IPS DF 4.7 (cell line): ENCODE measurements around the gene HADHB.
A peak's percentile ranks its signal among the peaks of the same experiment; 100 is the strongest.

Experiments used
- DNase-seq: peaks from one replicate; pipeline ENCODE4 v3.0.0-alpha.2; 2013; ENCODE audit warnings: low spot score; ENCODE audit errors: extremely low read depth

Gene HADHB

GRCh38 chr2:26244309-26245230, at the start of gene HADHB, which contains the start of gene HADHA:
Gene HADHB, plus strand, starts transcription at chr2:26244939. Its CDS starts 9,316 bp downstream, at chr2:26254255.
Gene HADHA, minus strand, starts transcription at chr2:26244632. Its CDS starts 36 bp downstream, at chr2:26244596.
- peak; percentile 75 for DNase-seq

- no peak for DNase-seq
Measured at GRCh38 chr2:26195040-26195984, 49.4 kb upstream of the HADHB start.

GRCh38 chr2:26196683-26197418, 47.9 kb upstream of the HADHB start:
- no peak for DNase-seq

- DNase-seq = no peak
Measured at GRCh38 chr2:26197516-26197915, 47.2 kb upstream of the HADHB start.

- DNase-seq = no peak
Measured at GRCh38 chr2:26202981-26203490, 41.7 kb upstream of the HADHB start.

GRCh38 chr2:26203906-26204305, 40.8 kb upstream of the HADHB start:
- no peak for DNase-seq

- DNase-seq = no peak
Measured at GRCh38 chr2:26212011-26212410, 32.7 kb upstream of the HADHB start.

GRCh38 chr2:26214759-26215158, 30.0 kb upstream of the HADHB start:
- no peak for DNase-seq

GRCh38 chr2:26215833-26216232, 28.9 kb upstream of the HADHB start:
- no peak for DNase-seq

- no peak for DNase-seq
Measured at GRCh38 chr2:26216587-26216986, 28.2 kb upstream of the HADHB start.

- no peak for DNase-seq
Measured at GRCh38 chr2:26217720-26218119, 27.0 kb upstream of the HADHB start.

- DNase-seq = no peak
Measured at GRCh38 chr2:26223018-26223417, 21.7 kb upstream of the HADHB start.

GRCh38 chr2:26224095-26224494, 20.6 kb upstream of the HADHB start:
- DNase-seq = no peak

- DNase-seq = no peak
Measured at GRCh38 chr2:26229595-26229994, 15.1 kb upstream of the HADHB start.

- no peak for DNase-seq
Measured at GRCh38 chr2:26230806-26231205, 13.9 kb upstream of the HADHB start.

- no peak for DNase-seq
Measured at GRCh38 chr2:26235089-26235488, 9.7 kb upstream of the HADHB start.

GRCh38 chr2:26237868-26238267, 6.9 kb upstream of the HADHB start:
- DNase-seq = no peak

- DNase-seq = no peak
Measured at GRCh38 chr2:26238311-26238958, 6.3 kb upstream of the HADHB start.

GRCh38 chr2:26241928-26242436, 2.8 kb upstream of the HADHB start:
- no peak for DNase-seq
